Heart left ventricle (tissue), 13 donors: ENCODE results near the gene MBD3L3.
"Not testable (repeated sequence)": the region's sequence is repeated elsewhere in the genome, so short reads cannot be mapped to it uniquely, and the experiment has no call there.

ENCODE experiments used
- CTCF ChIP-seq, 12 donors: fragments of 200-600 bp; sonication (generic) in 4 of 12; IDR thresholded peaks; one replicate each; pipeline versions ENCODE4 v1.5.0 to v1.8.0; 2018 to 2022; ENCODE audit warnings: antibody characterized with exemption in 12 of 12, mild to moderate bottlenecking in 5 of 12
- POLR2A ChIP-seq, 2 donors: fragments of 450-650 bp; IDR thresholded peaks; one replicate each; pipeline ENCODE4 v1.6.1; 2017; ENCODE audit warnings: antibody characterized with exemption in 2 of 2, mild to moderate bottlenecking in 2 of 2, moderate library complexity in 2 of 2
- donor health status: ischemic (EF 13 %, LVEDD 7.1; RV severe dilation, severe dysfunction).
- donor health status: DM: no; HTN: yes; CAD: no.
- donor health status: DM: no; HTN: no; CAD: no.
- donor health status: ischemic (EF 25% LVEDD 6.9; RV normal size, moderate dysfunction).
- donor health status: ischemic (EF 25% LVEDD 5.7; RV mildly dilated, moderate dysfunction).
- donor health status: ischemic (EF 35%, LVEDD 5.7; RV mildly dilated, moderate dysfunction).
- donor health status: nonischemic (EF 11% LVEDD 7.7; RV severe dilation, severe dysfunction).
- donor health status: DM: yes; HTN: yes; CAD: no.
- donor health status: PGD.
- donor health status: ischemic (EF 29% LVEDD 5.4; RV normal size, mild dysfunction).
- donor health status: nonischemic (EF 23%, LVEDD 6.1; RV moderate dilation, normal function).

GRCh38 chr19:7055679-7056078 lies 2.8 kb downstream of the MBD3L3 start:
- TF ChIP-seq CTCF, POLR2A (IDR thresholded peaks at IDR 0.05): not testable (repeated sequence)
